Skeletal muscle cell (primary cell): Measurements from ENCODE around the gene EPHA1.

Experiments
- DNase-seq: peaks from one replicate; pipeline ENCODE4 v3.0.0-alpha.2; 2010; ENCODE audit warnings: low read depth
- H3K4me3 ChIP-seq: 2 replicates; pipeline ENCODE4 v1.5.1; 2011; ENCODE audit warnings: low read depth, mild to moderate bottlenecking, control low read depth, low read length, moderate library complexity

The EPHA1 gene

GRCh38 chr7:143391462-143392404, 16.9 kb downstream of the EPHA1 start:
- H3K4me3 ChIP-seq, result no peak overlapping the region
- peak; percentile 59 for DNase-seq

GRCh38 chr7:143390773-143391317, 17.8 kb downstream of the EPHA1 start:
- no peak overlapping the region for H3K4me3 ChIP-seq
- no peak for DNase-seq

GRCh38 chr7:143390104-143390772, 18.4 kb downstream of the EPHA1 start:
- DNase-seq, result no peak
- H3K4me3 ChIP-seq, result no peak overlapping the region

GRCh38 chr7:143389316-143390103, 19.1 kb downstream of the EPHA1 start:
- no peak for DNase-seq
- no peak overlapping the region for H3K4me3 ChIP-seq

- no peak for DNase-seq
- H3K4me3 ChIP-seq, result no peak overlapping the region
Measured at GRCh38 chr7:143388491-143389101, 20.1 kb downstream of the EPHA1 start.

GRCh38 chr7:143388051-143388450, 20.6 kb downstream of the EPHA1 start:
- no peak overlapping the region for H3K4me3 ChIP-seq
- no peak for DNase-seq

- no peak for DNase-seq
- no peak overlapping the region for H3K4me3 ChIP-seq
Measured at GRCh38 chr7:143387156-143387975, 21.3 kb downstream of the EPHA1 start.

- peak overlapping the region; percentile 22 for H3K4me3 ChIP-seq
- no peak for DNase-seq
Measured at GRCh38 chr7:143385891-143386781, 22.5 kb downstream of the EPHA1 start.

GRCh38 chr7:143384661-143385631, 23.7 kb downstream of the EPHA1 start:
- peak; percentile 47 for DNase-seq
- peak overlapping the region; percentile 93 for H3K4me3 ChIP-seq

GRCh38 chr7:143384148-143384547, 24.5 kb downstream of the EPHA1 start:
- no peak for DNase-seq
- H3K4me3 ChIP-seq, result peak overlapping the region; percentile 93

GRCh38 chr7:143383642-143383957, 25.1 kb downstream of the EPHA1 start:
- peak overlapping the region; percentile 93 for H3K4me3 ChIP-seq
- DNase-seq, result no peak

GRCh38 chr7:143382791-143383641, 25.6 kb downstream of the EPHA1 start:
- DNase-seq, result no peak
- peak overlapping the region; percentile 93 for H3K4me3 ChIP-seq

GRCh38 chr7:143382126-143382790, 26.4 kb downstream of the EPHA1 start:
- peak overlapping the region; percentile 93 for H3K4me3 ChIP-seq
- DNase-seq, result no peak

GRCh38 chr7:143381427-143382125, 27.1 kb downstream of the EPHA1 start:
- DNase-seq, result peak; percentile 52
- peak overlapping the region; percentile 93 for H3K4me3 ChIP-seq
